ENCODE data around the gene IL31RA.
"Not testable (repeated sequence)": the region's sequence is repeated elsewhere in the genome, so short reads cannot be mapped to it uniquely, and the experiment has no call there.

The IL31RA gene

GRCh38 chr5:55927861-55928655, 76.9 kb downstream of the IL31RA start:
- no peak for DNase-seq

- DNase-seq, result no peak
These were observed 78.1 kb downstream of the IL31RA start for GRCh38 chr5:55929020-55929799.

DNA sequence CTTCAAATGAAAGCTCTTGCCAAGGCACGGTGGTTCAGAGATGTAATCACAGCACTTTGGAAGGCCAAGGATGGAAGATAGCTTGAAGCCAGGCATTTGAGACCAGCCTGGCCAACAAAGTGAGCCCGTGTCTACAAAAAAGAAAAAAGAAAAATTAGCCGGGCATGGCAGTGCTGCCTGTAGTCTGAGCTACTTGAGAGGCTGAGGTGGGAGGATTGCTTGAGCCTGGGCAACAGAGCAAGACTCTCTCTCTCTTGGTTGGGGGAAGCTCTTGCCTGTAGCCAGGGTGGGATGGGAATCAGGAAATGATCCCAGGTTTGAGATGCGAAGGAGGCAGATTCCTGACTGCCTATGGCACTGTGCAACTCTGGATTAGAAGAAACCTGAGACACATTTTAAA, 81.5 kb downstream of the IL31RA start:
- no peak for DNase-seq

- no peak for DNase-seq
These were observed 82.4 kb downstream of the IL31RA start for GRCh38 chr5:55933377-55934114.

- DNase-seq, result no peak
These were observed 83.0 kb downstream of the IL31RA start for GRCh38 chr5:55934115-55934613.

- no peak for DNase-seq
These were observed 83.6 kb downstream of the IL31RA start for GRCh38 chr5:55934720-55935119.

DNA sequence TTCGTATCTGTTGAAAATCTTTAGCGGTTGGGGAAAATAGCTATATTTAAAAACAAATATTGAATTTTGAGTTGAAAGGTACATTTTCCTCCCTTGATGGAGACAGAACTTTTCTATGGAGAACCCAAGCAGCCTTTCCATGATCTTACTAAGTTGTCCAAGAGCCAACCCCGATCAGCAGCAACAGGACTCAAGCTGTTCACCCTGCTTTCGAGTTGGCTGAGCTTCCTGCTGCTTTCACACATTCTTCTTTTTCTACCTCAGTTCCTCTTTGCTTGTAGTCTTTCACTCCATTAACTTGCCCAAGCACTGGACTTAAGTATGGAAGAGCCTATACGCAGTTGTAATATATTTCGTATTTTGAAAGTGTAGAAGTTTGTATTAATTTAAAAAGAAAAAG, 84.2 kb downstream of the IL31RA start:
- no peak for DNase-seq

- peak; percentile 82 for DNase-seq
These were observed 85.0 kb downstream of the IL31RA start for GRCh38 chr5:55936100-55936693.

DNA sequence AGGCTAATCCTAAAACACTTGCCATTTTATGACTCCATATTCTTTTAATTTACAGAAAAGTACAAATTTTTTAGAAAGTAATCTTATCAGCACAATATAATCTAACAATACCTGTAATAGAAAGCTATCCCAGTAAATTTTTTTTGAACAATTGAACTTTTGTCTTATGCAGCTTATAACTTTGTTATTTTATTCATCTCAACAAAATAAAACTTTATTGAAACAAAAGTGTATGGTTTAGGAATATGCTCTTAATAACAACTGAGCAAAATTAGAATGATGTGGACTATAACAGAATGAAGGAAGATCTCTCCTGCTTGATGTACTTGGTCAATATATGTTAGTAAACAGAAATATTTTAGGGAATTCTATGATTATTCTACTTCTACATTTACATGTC, 86.4 kb downstream of the IL31RA start:
- DNase-seq, result not testable (repeated sequence)

- DNase-seq, result not testable (repeated sequence)
These were observed 90.0 kb downstream of the IL31RA start for GRCh38 chr5:55941154-55941553.

GRCh38 chr5:55959208-55959607, 108.1 kb downstream of the IL31RA start:
- DNase-seq, result no peak

DNA sequence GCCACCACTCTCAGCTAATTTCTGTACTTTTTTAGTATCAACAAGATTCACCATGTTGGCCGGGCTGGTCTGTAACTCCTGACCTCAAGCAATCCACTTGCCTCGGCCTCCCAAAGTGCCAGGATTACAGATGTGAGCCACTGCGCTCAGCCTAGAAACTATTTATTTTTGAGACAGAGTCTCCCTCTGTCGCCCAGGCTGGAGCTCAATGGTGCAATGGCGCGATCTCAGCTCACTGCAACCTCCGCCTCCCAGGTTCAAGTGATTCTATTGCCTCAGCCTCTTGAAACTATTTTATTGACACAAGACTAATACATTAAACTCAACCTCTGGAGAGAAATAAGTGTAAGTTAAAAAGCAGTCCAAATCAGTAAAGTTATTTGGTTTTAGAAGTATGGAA, 109.6 kb downstream of the IL31RA start:
- DNase-seq, result no peak

DNA sequence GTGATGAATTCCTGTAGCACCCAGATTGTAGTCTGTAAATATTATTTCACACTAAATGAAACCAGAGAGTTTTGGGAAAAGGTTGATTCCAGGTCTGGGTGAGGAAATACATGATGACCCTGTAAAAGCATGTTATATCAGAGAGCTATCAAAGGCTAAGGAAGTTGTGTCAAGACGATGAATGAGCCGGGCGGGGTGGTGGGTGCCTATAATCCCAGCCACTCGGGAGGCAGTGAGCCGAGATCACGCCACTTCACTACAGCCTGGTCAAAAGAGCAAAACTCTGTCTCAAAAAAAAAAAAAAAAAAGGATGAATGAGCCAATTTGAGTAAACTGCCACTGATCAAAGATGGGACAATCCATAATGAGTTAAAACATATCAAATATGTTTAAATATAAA, 114.4 kb downstream of the IL31RA start:
- no peak for DNase-seq

DNA sequence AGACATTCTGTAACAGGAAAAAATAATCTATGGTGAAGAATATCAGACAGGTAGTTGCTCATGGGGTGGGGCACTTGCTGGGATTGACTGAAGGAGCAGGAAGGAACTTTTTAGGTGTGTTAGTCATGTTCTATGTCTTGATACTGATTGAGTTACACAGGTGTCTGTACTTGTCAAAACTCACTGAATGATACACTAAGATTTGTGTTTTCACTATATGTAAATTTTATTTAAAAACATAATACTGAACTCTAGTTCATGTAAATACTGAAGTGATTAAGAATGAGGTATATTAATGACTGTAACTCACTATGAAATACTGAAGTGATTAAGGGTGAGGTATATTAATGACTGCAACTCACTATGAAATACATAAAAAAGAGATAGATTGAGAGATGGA, 115.1 kb downstream of the IL31RA start:
- DNase-seq, result no peak

DNA sequence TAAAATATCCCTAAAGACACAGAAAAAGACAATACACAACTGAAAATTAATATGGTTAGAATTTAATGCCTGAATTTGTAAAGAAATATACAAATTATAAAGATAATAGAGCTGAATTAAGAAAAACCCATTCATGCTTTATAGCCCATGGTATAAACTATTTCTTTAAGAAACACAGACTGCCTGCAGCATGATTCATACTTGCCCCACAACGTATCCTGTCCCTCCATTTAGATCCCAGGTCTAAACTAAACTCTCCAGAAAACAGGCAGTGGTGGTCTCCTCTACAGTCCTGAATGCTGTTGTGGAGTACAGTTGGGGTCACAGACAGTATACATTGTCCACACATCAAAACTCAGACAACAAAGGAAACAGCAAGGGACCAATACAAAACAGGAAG, 118.8 kb downstream of the IL31RA start:
- DNase-seq, result no peak

Data from inflammatory macrophage treated with lipopolysaccharide for 4 hours (primary cell).